ENCODE measurements around the gene SLAIN1.

The SLAIN1 gene

GRCh38 chr13:77767413-77767812, 69.9 kb downstream of the SLAIN1 start:
- Histone ChIP-seq H3K4me1 (ENCODE audit: insufficient read depth, low read length) (no peaks in the 10 kb centered on the region), H3K9ac (ENCODE audit: low read length) (no peak overlapping the region), H3K27ac (ENCODE audit: low read depth, low read length) (no peak overlapping the region)

DNA sequence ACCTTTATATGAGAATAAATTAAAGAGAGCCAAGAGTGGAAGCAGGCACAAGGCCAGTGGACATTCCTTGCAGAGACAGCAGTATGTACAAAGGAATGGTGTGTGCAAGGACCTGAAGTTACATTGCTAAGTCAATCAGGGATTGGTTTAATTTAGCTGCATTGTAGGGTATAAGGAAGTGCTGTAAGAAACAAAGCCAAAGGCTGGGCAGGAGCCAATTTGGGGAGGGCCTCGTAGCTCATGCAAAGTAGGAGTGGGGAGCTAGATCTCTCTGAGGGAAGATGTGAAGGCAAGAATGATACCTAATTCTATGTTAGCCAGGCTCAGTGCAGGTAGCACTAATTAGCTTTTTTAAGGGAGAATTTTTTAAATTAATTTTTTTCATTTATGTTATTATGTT, 76.7 kb downstream of the SLAIN1 start:
- no peaks in the 10 kb centered on the region for H3K9me3 ChIP-seq (ENCODE audit: low read length)
- no peaks in the 10 kb centered on the region for H3K4me1 ChIP-seq (ENCODE audit: insufficient read depth, low read length)

More at GRCh38 chr13:77767413-77767812, 69.9 kb downstream of the SLAIN1 start:
- Histone ChIP-seq H3K36me3 (ENCODE audit: insufficient read depth, low read length) (no peaks in the 10 kb centered on the region), H3K9me3 (ENCODE audit: low read length) (no peaks in the 10 kb centered on the region), H3K27me3 (ENCODE audit: control insufficient read depth in 1 of 2, insufficient read depth in 2 of 2, low read length in 2 of 2) (no peaks in the 10 kb centered on the region), H3K4me3 (ENCODE audit: low read depth in 1 of 2, low read length in 2 of 2) (no peak overlapping the region)

GRCh38 chr13:77776704-77777103, 79.2 kb downstream of the SLAIN1 start:
- H3K4me1 ChIP-seq (ENCODE audit: insufficient read depth, low read length) = no peaks in the 10 kb centered on the region
- no peaks in the 10 kb centered on the region for H3K9me3 ChIP-seq (ENCODE audit: low read length)
- H3K9ac ChIP-seq (ENCODE audit: low read length) = no peak overlapping the region
- H3K27ac ChIP-seq (ENCODE audit: low read depth, low read length) = no peak overlapping the region
- H3K4me3 ChIP-seq (ENCODE audit: low read depth in 1 of 2, low read length in 2 of 2) = no peak overlapping the region
- H3K36me3 ChIP-seq (ENCODE audit: insufficient read depth, low read length) = no peaks in the 10 kb centered on the region
- H3K27me3 ChIP-seq (ENCODE audit: control insufficient read depth in 1 of 2, insufficient read depth in 2 of 2, low read length in 2 of 2) = no peaks in the 10 kb centered on the region

More for the DNA sequence above, 76.7 kb downstream of the SLAIN1 start:
- H3K9ac ChIP-seq (ENCODE audit: low read length) = no peak overlapping the region
- no peaks in the 10 kb centered on the region for H3K27me3 ChIP-seq (ENCODE audit: control insufficient read depth in 1 of 2, insufficient read depth in 2 of 2, low read length in 2 of 2)
- H3K27ac ChIP-seq (ENCODE audit: low read depth, low read length) = no peak overlapping the region
- H3K4me3 ChIP-seq (ENCODE audit: low read depth in 1 of 2, low read length in 2 of 2) = no peak overlapping the region
- no peaks in the 10 kb centered on the region for H3K36me3 ChIP-seq (ENCODE audit: insufficient read depth, low read length)

DNA sequence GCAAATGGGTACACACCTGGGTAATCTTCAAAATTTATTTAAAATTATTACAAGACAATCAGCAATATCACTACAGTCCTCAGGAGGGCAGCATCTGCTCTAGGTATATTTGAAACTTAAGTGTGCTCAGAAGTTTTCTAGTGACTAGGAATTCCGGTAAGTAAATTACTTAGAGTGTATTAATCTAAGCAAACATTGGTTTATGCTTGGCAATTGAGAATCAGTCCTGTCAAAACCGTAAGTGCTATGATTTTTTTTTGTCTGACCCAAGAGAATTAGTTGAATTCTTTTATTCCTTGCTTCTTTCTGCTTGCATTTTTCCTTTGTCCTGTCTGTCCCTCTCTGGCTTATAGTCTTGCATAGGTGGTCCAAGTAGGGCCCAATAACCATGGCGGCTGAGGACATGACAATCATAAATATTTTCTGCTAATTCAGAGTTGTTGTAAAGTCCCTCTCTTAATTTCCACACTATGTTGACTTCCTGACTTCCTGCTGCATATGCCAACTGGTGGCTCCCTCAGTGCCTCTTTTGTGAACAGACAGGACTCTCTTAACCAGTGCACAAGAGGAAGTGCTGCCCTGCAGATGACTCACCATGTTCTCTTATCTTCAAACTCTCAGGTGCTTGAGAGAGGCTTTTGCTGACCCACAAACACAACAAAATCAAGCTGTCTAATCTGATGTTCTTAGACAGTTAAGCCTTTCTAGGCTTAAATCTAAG, 82.2 kb downstream of the SLAIN1 start:
- no peaks in the 10 kb centered on the region for H3K9me3 ChIP-seq (ENCODE audit: low read length)
- no peak overlapping the region for H3K9ac ChIP-seq (ENCODE audit: low read length)
- no peaks in the 10 kb centered on the region for H3K36me3 ChIP-seq (ENCODE audit: insufficient read depth, low read length)
- no peak overlapping the region for H3K4me3 ChIP-seq (ENCODE audit: low read depth in 1 of 2, low read length in 2 of 2)
- no peaks in the 10 kb centered on the region for H3K4me1 ChIP-seq (ENCODE audit: insufficient read depth, low read length)
- H3K27me3 ChIP-seq (ENCODE audit: control insufficient read depth in 1 of 2, insufficient read depth in 2 of 2, low read length in 2 of 2) = no peaks in the 10 kb centered on the region
- H3K27ac ChIP-seq (ENCODE audit: low read depth, low read length) = no peak overlapping the region

GRCh38 chr13:77781808-77782207, 84.3 kb downstream of the SLAIN1 start:
- Histone ChIP-seq H3K4me1 (ENCODE audit: insufficient read depth, low read length) (no peaks in the 10 kb centered on the region), H3K9me3 (ENCODE audit: low read length) (no peaks in the 10 kb centered on the region), H3K36me3 (ENCODE audit: insufficient read depth, low read length) (no peaks in the 10 kb centered on the region), H3K4me3 (ENCODE audit: low read depth in 1 of 2, low read length in 2 of 2) (no peak overlapping the region), H3K9ac (ENCODE audit: low read length) (no peak overlapping the region), H3K27ac (ENCODE audit: low read depth, low read length) (no peak overlapping the region), H3K27me3 (ENCODE audit: control insufficient read depth in 1 of 2, insufficient read depth in 2 of 2, low read length in 2 of 2) (no peaks in the 10 kb centered on the region)

DNA sequence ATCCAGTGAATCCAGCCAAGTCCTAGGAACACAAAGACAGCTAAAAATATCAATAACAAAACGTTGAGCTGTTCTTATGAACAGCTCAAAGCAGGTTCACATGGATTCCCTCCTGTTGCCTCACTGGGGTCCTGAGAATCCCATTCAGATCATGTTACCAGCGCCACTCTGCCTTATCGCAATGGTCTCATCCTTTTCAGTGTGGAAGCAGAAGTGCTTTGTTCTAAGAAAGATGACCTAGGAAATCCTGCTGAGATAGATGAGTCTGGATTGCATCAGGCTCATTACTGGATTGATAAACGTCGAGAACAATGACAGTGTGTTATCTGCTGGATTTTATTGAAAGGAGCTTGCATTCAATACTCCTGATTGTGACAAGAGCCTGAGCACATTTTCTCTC, 87.0 kb downstream of the SLAIN1 start:
- H3K27ac ChIP-seq (ENCODE audit: low read depth, low read length) = no peak overlapping the region
- no peaks in the 10 kb centered on the region for H3K9me3 ChIP-seq (ENCODE audit: low read length)
- H3K4me1 ChIP-seq (ENCODE audit: insufficient read depth, low read length) = no peaks in the 10 kb centered on the region
- no peaks in the 10 kb centered on the region for H3K27me3 ChIP-seq (ENCODE audit: control insufficient read depth in 1 of 2, insufficient read depth in 2 of 2, low read length in 2 of 2)
- no peak overlapping the region for H3K4me3 ChIP-seq (ENCODE audit: low read depth in 1 of 2, low read length in 2 of 2)
- no peaks in the 10 kb centered on the region for H3K36me3 ChIP-seq (ENCODE audit: insufficient read depth, low read length)
- H3K9ac ChIP-seq (ENCODE audit: low read length) = no peak overlapping the region

DNA sequence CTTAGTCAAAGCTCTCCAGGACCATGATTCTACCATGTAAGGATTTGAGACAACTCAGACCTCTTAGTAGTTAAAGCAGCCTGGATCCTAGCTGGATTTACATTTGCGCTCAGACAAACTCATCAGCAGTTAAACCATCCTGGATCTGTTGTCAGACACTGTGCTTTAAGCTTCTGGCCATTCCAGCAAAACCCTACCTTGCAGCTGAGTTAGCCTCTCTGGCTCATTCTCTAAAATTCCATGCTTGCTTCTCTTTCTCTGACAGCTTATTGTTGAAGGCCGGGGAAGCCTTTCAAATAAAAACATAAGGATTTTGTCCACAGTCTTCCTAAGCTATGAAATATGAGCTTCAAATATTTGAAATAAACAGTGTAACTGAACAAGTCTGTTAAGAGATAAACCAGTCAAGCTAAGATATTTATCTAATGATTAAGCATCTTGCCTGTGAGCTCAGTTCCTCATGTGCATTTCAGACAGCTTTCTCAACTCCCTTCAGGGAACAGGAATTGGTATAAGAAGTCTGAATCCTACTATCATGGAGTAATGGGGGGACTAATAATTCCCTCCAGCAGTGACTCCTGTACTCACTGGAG, 89.3 kb downstream of the SLAIN1 start:
- no peaks in the 10 kb centered on the region for H3K27me3 ChIP-seq (ENCODE audit: control insufficient read depth in 1 of 2, insufficient read depth in 2 of 2, low read length in 2 of 2)
- H3K9ac ChIP-seq (ENCODE audit: low read length) = no peak overlapping the region
- H3K4me1 ChIP-seq (ENCODE audit: insufficient read depth, low read length) = no peaks in the 10 kb centered on the region
- H3K4me3 ChIP-seq (ENCODE audit: low read depth in 1 of 2, low read length in 2 of 2) = no peak overlapping the region
- H3K36me3 ChIP-seq (ENCODE audit: insufficient read depth, low read length) = no peaks in the 10 kb centered on the region
- no peak overlapping the region for H3K27ac ChIP-seq (ENCODE audit: low read depth, low read length)
- no peaks in the 10 kb centered on the region for H3K9me3 ChIP-seq (ENCODE audit: low read length)

- no peaks in the 10 kb centered on the region for H3K4me1 ChIP-seq (ENCODE audit: insufficient read depth, low read length)
- no peak overlapping the region for H3K4me3 ChIP-seq (ENCODE audit: low read depth in 1 of 2, low read length in 2 of 2)
- no peaks in the 10 kb centered on the region for H3K27me3 ChIP-seq (ENCODE audit: control insufficient read depth in 1 of 2, insufficient read depth in 2 of 2, low read length in 2 of 2)
- no peak overlapping the region for H3K9ac ChIP-seq (ENCODE audit: low read length)
- no peaks in the 10 kb centered on the region for H3K9me3 ChIP-seq (ENCODE audit: low read length)
- H3K36me3 ChIP-seq (ENCODE audit: insufficient read depth, low read length) = no peaks in the 10 kb centered on the region
- H3K27ac ChIP-seq (ENCODE audit: low read depth, low read length) = no peak overlapping the region
These were observed 91.9 kb downstream of the SLAIN1 start for GRCh38 chr13:77789376-77789775.

DNA sequence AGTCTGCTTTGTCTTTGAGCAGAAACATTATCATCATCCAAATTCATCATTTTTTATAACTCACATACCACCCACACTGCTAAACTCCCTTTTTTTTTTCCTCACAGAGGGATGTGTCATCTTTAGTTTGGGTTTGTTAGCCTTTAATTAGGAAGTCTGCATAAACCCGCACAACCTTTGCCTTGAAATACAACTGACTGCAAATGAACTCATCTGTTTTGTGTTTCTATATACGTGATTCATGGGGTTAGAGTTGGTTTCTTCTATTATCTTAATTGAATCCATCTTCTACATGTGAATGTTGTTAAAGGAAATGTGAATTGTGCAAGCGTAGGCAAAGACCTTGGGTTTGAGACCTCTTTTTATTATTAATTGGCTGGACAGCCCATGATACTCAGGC, 102.7 kb downstream of the SLAIN1 start:
- Histone ChIP-seq H3K9ac (ENCODE audit: low read length) (no peak overlapping the region), H3K4me3 (ENCODE audit: low read depth in 1 of 2, low read length in 2 of 2) (no peak overlapping the region), H3K4me1 (ENCODE audit: insufficient read depth, low read length) (no peaks in the 10 kb centered on the region), H3K27ac (ENCODE audit: low read depth, low read length) (no peak overlapping the region), H3K36me3 (ENCODE audit: insufficient read depth, low read length) (no peaks in the 10 kb centered on the region), H3K27me3 (ENCODE audit: control insufficient read depth in 1 of 2, insufficient read depth in 2 of 2, low read length in 2 of 2) (no peaks in the 10 kb centered on the region), H3K9me3 (ENCODE audit: low read length) (no peaks in the 10 kb centered on the region)

DNA sequence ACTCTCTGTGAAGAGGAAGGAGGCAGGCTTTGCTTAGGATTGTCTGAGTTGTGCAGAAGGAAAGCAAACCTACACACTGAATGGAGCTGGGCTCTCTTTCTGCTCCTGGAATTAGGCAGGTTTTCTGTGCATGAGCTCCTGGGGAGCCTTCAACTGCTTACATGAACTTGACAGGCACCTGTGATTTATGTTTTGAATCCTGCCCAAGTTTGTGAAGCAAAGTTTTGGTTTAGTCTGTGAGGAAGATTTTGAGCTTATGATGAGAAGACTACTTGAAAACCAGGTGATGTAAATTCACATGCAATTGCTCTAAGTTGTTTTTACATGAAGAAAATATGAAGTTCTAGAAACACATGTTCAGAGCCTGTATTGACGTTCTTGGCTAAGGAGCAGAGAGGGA, 109.0 kb downstream of the SLAIN1 start:
- Histone ChIP-seq H3K4me3 (ENCODE audit: low read depth in 1 of 2, low read length in 2 of 2) (no peak overlapping the region), H3K27me3 (ENCODE audit: control insufficient read depth in 1 of 2, insufficient read depth in 2 of 2, low read length in 2 of 2) (no peaks in the 10 kb centered on the region), H3K36me3 (ENCODE audit: insufficient read depth, low read length) (no peaks in the 10 kb centered on the region), H3K27ac (ENCODE audit: low read depth, low read length) (no peak overlapping the region), H3K9ac (ENCODE audit: low read length) (no peak overlapping the region), H3K9me3 (ENCODE audit: low read length) (no peaks in the 10 kb centered on the region), H3K4me1 (ENCODE audit: insufficient read depth, low read length) (no peaks in the 10 kb centered on the region)

GRCh38 chr13:77807431-77808135, 110.1 kb downstream of the SLAIN1 start:
- Histone ChIP-seq H3K36me3 (ENCODE audit: insufficient read depth, low read length) (no peaks in the 10 kb centered on the region), H3K4me3 (ENCODE audit: low read depth in 1 of 2, low read length in 2 of 2) (no peak overlapping the region), H3K27ac (ENCODE audit: low read depth, low read length) (no peak overlapping the region), H3K4me1 (ENCODE audit: insufficient read depth, low read length) (no peaks in the 10 kb centered on the region), H3K9ac (ENCODE audit: low read length) (no peak overlapping the region), H3K27me3 (ENCODE audit: control insufficient read depth in 1 of 2, insufficient read depth in 2 of 2, low read length in 2 of 2) (no peaks in the 10 kb centered on the region), H3K9me3 (ENCODE audit: low read length) (no peaks in the 10 kb centered on the region)

Data from muscle layer of colon (tissue), 2 donors.